AG09319 (cell line): ENCODE results near the gene C19orf33.

Experiments used
- DNase-seq: peaks from one replicate; pipeline ENCODE4 v3.0.0-alpha.2; 2010; ENCODE audit warnings: low read depth; ENCODE audit errors: extremely low read depth
- CTCF ChIP-seq: IDR thresholded peaks from 2 replicates; pipeline ENCODE4 v1.5.1; 2011; ENCODE audit warnings: low read depth, mild to moderate bottlenecking, inconsistent platforms, low read length, moderate library complexity

C19orf33 gene

GRCh38 chr19:38265213-38265861 lies 38.7 kb upstream of the C19orf33 start:
- TF ChIP-seq CTCF, result no peak

GRCh38 chr19:38265921-38266429 lies 38.1 kb upstream of the C19orf33 start:
- no peak for DNase-seq
- no peak for TF ChIP-seq CTCF

More at GRCh38 chr19:38265213-38265861, 38.7 kb upstream of the C19orf33 start:
- DNase-seq, result no peak

- no peak for DNase-seq
These were observed 37.0 kb upstream of the C19orf33 start for GRCh38 chr19:38266981-38267597.

GRCh38 chr19:38267761-38268483 lies 36.1 kb upstream of the C19orf33 start:
- no peak for TF ChIP-seq CTCF
- no peak for DNase-seq

More at GRCh38 chr19:38266981-38267597, 37.0 kb upstream of the C19orf33 start:
- TF ChIP-seq CTCF, result no peak

GRCh38 chr19:38268539-38268938 lies 35.5 kb upstream of the C19orf33 start:
- no peak for TF ChIP-seq CTCF
- DNase-seq, result no peak

GRCh38 chr19:38270587-38271167 lies 33.4 kb upstream of the C19orf33 start:
- DNase-seq, result no peak
- no peak for TF ChIP-seq CTCF
